SK-N-SH treated with all-trans-retinoic acid at 6 μM for 48 hours (cell line): Measurements from ENCODE around the gene MAP3K7.

Source experiments
- ARNTL ChIP-seq: fragments of 450-650 bp; formaldehyde crosslinking; IDR thresholded peaks from 2 replicates; pipeline ENCODE4 v1.5.0; 2020; ENCODE audit warnings: low read depth, mild to moderate bottlenecking, moderate library complexity, borderline replicate concordance
- CSDC2 ChIP-seq: fragments of 250-450 bp; sonication (Bioruptor Pico); IDR thresholded peaks from 2 replicates; pipeline ENCODE4 v1.5.0; 2020; ENCODE audit warnings: mild to moderate bottlenecking, moderate library complexity
- ESRRG ChIP-seq: fragments of 250-450 bp; sonication (Bioruptor Pico); IDR thresholded peaks from 2 replicates; pipeline ENCODE4 v1.6.1; 2021; ENCODE audit warnings: mild to moderate bottlenecking
- RARB ChIP-seq: fragments of 250-450 bp; sonication (Bioruptor Pico); IDR thresholded peaks from 2 replicates; pipeline ENCODE4 v1.8.0; 2021; ENCODE audit warnings: mild to moderate bottlenecking, moderate library complexity
- ZFP3 ChIP-seq: fragments of 250-450 bp; sonication (Bioruptor Pico); IDR thresholded peaks from 2 replicates; pipeline ENCODE4 v1.5.0; 2020; ENCODE audit warnings: mild to moderate bottlenecking, moderate library complexity
- TF ChIP-seq, protein P1 (sequence below): fragments of 250-450 bp; sonication (Bioruptor Pico); IDR thresholded peaks from 2 replicates; pipeline ENCODE4 v1.8.0; 2020; ENCODE audit warnings: mild to moderate bottlenecking, moderate library complexity, borderline replicate concordance
- TF ChIP-seq, protein P2 (sequence below): fragments of 250-450 bp; sonication (Bioruptor Pico); IDR thresholded peaks from 2 replicates; pipeline ENCODE4 v1.5.1; 2020; ENCODE audit warnings: low read depth, mild to moderate bottlenecking, moderate library complexity

DNA sequence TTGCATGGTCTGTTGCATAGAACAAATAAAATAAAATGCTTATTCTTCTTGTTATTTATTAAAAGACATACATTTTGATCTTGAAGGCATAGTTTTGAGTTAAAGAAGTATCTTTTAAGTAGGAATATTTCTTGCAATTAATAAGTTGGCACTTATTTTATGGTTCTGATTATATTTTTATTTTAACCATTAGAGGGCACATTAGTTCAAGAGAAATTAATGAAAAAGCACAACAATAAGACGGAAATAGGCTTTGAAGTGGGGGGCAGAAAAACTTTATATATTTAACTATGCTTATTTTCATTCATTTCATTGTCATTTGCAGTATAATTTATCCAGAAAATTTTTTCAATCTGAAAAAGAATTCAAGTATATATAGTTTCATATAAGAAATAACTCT, 44.2 kb upstream of the MAP3K7 start:
- TF ChIP-seq CSDC2 (CRISPR knock-in tag), result no peak
- TF ChIP-seq, protein P1, sequence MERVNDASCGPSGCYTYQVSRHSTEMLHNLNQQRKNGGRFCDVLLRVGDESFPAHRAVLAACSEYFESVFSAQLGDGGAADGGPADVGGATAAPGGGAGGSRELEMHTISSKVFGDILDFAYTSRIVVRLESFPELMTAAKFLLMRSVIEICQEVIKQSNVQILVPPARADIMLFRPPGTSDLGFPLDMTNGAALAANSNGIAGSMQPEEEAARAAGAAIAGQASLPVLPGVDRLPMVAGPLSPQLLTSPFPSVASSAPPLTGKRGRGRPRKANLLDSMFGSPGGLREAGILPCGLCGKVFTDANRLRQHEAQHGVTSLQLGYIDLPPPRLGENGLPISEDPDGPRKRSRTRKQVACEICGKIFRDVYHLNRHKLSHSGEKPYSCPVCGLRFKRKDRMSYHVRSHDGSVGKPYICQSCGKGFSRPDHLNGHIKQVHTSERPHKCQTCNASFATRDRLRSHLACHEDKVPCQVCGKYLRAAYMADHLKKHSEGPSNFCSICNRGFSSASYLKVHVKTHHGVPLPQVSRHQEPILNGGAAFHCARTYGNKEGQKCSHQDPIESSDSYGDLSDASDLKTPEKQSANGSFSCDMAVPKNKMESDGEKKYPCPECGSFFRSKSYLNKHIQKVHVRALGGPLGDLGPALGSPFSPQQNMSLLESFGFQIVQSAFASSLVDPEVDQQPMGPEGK, result no peak
- TF ChIP-seq ESRRG (CRISPR knock-in tag), result no peak
- TF ChIP-seq, protein P2, sequence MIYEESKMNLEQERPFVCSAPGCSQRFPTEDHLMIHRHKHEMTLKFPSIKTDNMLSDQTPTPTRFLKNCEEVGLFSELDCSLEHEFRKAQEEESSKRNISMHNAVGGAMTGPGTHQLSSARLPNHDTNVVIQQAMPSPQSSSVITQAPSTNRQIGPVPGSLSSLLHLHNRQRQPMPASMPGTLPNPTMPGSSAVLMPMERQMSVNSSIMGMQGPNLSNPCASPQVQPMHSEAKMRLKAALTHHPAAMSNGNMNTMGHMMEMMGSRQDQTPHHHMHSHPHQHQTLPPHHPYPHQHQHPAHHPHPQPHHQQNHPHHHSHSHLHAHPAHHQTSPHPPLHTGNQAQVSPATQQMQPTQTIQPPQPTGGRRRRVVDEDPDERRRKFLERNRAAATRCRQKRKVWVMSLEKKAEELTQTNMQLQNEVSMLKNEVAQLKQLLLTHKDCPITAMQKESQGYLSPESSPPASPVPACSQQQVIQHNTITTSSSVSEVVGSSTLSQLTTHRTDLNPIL, result no peak
- TF ChIP-seq ARNTL (CRISPR knock-in tag), result no peak
- TF ChIP-seq ZFP3 (CRISPR knock-in tag), result no peak
- no peak for TF ChIP-seq RARB (CRISPR knock-in tag)
